ENCODE results near the gene COBLL1.

- TF ChIP-seq CTCF (IDR thresholded peaks at IDR 0.05), result no peak
- no peak for TF ChIP-seq TCF7L2 (IDR thresholded peaks at IDR 0.05; ENCODE audit: low read depth, low read length)
- TF ChIP-seq POLR2AphosphoS5 (IDR thresholded peaks at IDR 0.05; ENCODE audit: low read depth, low read length), result no peak
- TF ChIP-seq SIN3A (IDR thresholded peaks at IDR 0.05; ENCODE audit: borderline replicate concordance, insufficient read depth, low read depth, low read length), result no peak
- no peak for TF ChIP-seq REST (IDR thresholded peaks at IDR 0.05; ENCODE audit: insufficient read depth in 1 of 2, low read depth in 2 of 2, low read length in 1 of 2)
Observed at GRCh38 chr2:164835302-164835701, 6.3 kb downstream of the COBLL1 start.

Measured in Panc1 (cell line).